Esophagus squamous epithelium (tissue), 4 donors: ENCODE data around the gene REV3L.

ENCODE experiments used
- POLR2A ChIP-seq, 4 donors: fragments of 450-650 bp; IDR thresholded peaks; one replicate each; pipeline ENCODE4 v1.6.1; 2017; ENCODE audit warnings: antibody characterized with exemption in 4 of 4, mild to moderate bottlenecking in 4 of 4, moderate library complexity in 3 of 4
- TF ChIP-seq, protein P1 (sequence below), 6 experiments: fragments of 450-650 bp in 4 of 6; fragments of 200-600 bp in 2 of 6; sonication (generic) in 2 of 6; IDR thresholded peaks; one replicate each; pipeline ENCODE4 v1.5.1; 2016 to 2019; ENCODE audit warnings: antibody characterized with exemption in 6 of 6, mild to moderate bottlenecking in 4 of 6, moderate library complexity in 4 of 6

GRCh38 chr6:111437573-111437972 lies 45.4 kb downstream of the REV3L start:
- no peak for TF ChIP-seq POLR2A (IDR thresholded peaks at IDR 0.05)
- TF ChIP-seq, protein P1, sequence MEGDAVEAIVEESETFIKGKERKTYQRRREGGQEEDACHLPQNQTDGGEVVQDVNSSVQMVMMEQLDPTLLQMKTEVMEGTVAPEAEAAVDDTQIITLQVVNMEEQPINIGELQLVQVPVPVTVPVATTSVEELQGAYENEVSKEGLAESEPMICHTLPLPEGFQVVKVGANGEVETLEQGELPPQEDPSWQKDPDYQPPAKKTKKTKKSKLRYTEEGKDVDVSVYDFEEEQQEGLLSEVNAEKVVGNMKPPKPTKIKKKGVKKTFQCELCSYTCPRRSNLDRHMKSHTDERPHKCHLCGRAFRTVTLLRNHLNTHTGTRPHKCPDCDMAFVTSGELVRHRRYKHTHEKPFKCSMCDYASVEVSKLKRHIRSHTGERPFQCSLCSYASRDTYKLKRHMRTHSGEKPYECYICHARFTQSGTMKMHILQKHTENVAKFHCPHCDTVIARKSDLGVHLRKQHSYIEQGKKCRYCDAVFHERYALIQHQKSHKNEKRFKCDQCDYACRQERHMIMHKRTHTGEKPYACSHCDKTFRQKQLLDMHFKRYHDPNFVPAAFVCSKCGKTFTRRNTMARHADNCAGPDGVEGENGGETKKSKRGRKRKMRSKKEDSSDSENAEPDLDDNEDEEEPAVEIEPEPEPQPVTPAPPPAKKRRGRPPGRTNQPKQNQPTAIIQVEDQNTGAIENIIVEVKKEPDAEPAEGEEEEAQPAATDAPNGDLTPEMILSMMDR (IDR thresholded peaks at IDR 0.05), result no peak
